HG03520 (cell line): ENCODE data around the gene SETMAR.
"Not testable (repeated sequence)": the region's sequence is repeated elsewhere in the genome, so short reads cannot be mapped to it uniquely, and the experiment has no call there.

ENCODE experiments used
- ATAC-seq: cut with Tn5 transposase; IDR thresholded peaks from one replicate; pipeline ENCODE4 v1.9.1; 2021; ENCODE audit warnings: mild to moderate bottlenecking, moderate library complexity; ENCODE audit not compliant: unreplicated experiment

The SETMAR gene

DNA sequence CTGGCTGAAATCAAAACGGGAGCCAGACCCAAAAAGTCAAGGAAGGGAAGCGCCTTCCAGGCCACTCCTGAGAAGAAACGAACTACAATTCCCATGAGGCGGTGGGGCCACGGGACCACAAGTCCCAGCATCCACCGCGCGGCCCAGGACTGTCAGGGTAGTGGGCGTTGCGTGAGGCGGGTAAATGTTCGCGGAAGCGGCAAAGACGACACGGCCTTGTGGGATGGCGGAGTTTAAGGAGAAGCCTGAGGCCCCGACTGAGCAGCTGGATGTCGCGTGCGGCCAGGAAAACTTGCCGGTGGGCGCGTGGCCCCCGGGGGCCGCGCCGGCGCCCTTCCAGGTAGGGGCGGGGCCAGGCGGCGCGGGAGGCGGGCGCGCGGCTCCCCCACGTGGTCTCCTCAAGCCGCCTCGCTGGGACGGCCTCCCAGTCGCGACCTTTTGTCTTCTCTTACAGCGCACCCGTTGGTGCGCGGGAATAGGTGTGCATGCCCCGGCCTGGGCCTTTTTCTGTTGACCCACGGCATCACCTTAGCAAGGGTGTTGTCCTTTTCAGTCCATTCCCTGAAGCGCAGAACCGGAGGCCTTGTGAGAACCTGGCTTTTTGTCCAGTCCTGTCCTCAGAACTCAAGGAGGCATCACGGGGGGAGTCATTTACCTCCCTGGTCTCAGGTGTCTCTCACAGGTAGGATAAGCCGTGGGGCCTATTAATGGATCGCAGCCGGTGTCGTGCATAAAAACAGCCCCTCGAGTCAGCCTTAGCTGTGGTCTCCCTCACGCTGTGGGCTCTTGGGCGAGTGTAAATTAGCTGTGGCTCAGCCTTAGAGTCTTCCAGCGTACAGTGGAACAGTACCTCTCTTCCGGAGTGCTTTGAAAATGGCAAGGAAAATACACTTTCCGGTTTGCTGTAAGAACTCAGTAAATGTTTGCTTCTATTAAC, at the start of gene SETMAR:
Gene SETMAR, plus strand, starts transcription at position 183 of the 937 bp plus-strand sequence. Its CDS starts 2 bp downstream, at position 185.
- peak; percentile 98 for ATAC-seq

DNA sequence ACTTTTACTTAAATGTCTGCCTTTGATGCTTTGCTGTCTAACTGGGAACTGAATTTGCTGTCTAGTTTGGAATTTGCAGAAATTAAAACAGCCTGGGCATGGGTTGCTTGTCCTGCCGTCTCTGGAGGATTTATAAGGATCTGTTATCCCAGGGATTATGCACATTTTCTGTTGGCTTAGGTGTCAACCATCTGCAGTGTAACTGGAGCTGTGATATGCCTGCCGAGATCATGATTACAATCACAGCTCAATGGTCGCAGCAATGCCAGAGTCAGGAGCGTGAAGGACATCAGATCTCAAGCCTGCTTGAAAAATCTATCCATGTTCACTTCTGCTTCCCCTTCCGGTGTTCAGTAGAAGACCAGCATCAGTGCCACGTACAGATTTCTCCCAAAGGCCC, 41.8 kb upstream of the SETMAR start:
- ATAC-seq = no peak

DNA sequence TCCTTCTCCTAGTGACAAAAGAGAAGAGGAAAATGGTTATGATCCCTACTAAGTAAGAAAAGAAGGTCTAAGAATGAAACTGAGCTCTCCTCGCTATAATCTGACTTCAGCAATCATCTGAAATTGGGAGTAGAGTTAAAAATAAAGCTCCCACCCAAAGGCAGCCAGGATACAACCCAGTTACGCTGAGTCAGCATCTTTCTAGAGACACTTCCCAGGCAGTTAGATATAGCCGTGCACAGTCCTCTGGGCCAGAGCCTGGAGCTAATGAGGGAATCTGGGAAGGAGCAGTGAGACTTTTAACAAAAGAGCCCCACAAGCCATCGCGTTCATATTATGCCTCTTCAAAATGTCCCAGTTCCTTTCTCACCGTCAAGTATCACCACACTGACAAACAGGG, 39.1 kb upstream of the SETMAR start:
- ATAC-seq = no peak

DNA sequence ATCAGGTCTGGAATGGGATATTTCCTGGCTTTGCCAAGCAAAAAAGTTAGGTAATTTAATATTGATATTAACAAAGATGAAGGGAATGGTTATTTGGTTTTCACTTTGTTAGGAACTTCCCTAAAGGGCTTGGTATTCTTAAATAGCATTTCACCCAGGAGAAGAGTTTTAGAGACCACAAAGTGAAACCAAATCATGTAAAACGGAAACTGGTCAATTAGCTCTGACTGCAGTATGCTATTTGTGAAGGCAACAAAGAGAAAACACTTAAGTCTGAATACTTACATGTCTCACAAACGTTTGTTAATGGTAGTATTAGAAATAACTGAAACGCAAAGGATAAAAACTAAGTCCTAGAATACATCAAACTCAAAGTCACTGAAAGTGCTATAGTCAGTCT, 32.4 kb upstream of the SETMAR start:
- peak; percentile 74 for ATAC-seq

DNA sequence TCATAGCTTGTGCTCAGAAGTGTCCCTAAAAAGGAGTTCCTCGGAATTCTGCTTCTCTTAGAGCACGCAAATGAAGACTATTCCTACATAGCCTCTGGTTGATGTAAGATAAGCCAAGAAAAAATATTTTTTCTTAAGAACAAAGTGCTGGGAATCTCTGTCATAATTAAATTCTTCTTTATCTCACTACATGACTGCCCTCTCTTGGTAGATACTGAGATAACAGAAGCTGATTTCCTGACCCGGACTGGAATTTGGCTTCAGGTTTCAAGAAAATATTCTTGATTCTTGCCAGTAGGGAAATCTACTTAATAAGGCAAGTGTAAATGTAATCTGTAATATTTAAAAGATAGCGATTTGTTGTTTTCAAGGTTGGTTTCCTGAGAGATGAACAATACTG, 31.3 kb upstream of the SETMAR start:
- no peak for ATAC-seq

DNA sequence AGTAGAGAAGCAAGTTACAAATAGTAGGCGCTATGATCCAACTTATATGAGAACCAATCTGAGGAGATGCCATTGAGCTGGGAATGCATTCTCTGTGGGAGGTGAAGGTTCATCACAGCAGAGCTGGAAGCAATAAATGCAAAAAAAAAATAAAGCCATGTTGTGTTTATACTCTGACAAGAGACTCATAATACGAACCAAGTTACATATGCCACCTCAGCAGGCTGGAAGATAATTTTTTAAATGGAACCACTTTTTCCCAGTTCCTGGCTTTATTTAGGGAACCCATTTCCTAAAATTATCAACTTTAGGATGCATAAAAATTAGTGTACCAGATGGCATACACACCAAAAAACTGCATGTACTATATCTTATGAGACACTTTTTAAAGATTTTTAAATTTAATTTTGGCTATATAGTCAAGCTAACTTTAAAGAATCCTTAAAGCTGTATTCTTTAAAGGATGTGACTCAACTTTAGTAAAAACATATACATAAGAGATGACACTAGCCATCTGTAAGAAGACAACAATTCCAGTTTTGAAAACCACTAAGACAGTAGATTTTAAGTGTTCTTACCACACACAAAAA, 23.6 kb upstream of the SETMAR start:
- no peak for ATAC-seq

DNA sequence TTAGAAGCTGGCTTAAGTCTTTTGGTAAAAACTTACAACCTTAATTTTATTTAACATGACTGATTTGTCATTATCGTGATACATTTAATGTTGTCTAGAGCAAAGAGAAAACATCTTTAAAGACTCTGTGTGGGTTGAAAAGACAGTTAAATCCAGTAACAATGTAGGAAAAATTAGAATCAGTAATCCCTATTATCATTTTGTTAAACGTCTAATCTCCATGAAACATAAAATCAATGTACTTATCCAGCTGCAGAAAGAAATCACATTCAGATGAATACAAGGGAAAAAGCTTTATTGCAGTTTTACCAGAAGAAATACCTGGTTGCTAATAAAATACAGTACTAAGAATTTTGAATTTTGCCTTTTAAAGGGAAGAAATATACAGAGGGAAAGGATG, 21.2 kb upstream of the SETMAR start:
- no peak for ATAC-seq

DNA sequence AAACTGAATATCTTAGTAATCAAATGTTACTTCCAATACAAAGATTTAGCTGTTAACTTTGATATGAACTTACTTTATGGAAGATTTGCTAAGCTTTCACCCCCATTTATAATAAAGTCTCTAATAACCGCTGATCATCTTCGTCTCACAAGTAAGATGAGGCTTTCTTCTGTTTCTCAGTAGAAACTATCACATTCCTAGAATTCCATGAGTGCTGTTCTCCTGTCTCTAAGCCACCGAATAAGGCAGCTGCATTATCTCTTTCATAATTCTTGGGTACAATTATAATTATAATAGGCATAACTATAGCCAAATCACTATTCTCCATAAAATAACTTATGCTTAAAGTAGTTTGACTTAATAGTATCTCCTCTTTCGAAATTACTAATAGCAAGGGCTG, 18.3 kb upstream of the SETMAR start:
- ATAC-seq = no peak

DNA sequence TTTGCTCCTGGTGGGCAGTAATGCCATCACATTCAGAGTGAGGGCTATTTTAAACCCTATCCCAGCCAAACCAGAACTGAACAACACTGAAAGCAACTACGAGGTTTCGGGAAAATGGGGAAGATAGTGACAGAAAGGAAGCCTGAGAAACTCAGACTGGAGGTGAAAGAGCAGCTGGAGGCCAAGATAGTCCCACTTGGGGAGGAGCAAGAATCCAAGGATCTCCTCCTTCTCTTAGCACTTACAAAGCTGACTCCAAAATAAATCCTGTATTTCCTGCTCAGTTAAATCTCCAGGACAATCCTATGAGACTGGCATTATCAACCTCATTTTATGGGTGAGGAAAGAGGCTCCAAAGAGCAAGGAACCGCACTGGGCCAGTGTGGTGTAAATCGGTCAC, 14.1 kb upstream of the SETMAR start:
- no peak for ATAC-seq

DNA sequence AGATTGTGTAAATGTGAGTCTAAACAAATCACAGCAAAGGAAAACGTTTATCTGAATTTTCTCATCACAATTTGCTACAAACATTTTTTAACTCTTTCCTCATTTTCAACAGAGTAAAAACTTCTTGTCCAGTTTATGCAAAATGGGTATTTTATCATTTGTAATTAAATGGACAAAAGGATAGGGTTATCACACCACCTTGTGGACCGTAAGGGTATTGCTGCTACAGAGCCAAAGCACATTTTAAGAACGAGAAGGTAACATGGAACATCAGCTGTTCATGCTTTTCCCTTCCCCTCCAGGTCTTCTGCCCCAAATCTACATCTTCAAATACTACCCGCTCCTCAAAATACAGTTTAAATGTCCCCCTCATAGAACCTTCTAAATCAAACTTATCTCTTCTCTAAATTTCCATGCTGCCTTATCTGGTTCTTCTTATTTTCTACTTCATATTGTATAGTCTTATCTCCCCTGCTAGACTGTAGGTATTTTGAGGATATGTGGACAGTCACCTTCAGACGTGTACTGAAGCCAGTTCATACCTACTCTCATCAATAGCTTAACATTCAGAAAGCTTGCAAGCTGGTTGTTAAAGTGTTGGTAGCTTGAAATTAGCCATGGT, 12.8 kb upstream of the SETMAR start:
- peak; percentile 70 for ATAC-seq

DNA sequence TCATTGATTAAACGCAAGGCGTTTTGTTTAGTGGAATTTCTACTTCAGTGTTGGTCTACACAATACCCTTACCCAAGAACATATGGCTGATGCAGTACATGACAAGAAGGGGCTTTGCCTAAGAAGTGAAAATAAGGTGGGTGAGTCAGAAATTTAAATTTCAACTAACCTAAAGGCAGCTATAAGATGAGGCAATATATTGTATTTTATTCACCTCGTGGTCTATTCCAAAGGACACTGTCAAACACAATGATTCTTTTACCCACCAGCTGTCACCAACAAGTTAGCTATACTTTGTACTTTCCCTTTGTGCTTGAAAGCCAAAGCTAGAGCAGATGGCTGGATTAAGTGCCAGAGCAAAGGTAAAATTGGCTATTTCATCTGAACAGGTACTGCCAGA, 10.9 kb upstream of the SETMAR start:
- ATAC-seq = no peak

DNA sequence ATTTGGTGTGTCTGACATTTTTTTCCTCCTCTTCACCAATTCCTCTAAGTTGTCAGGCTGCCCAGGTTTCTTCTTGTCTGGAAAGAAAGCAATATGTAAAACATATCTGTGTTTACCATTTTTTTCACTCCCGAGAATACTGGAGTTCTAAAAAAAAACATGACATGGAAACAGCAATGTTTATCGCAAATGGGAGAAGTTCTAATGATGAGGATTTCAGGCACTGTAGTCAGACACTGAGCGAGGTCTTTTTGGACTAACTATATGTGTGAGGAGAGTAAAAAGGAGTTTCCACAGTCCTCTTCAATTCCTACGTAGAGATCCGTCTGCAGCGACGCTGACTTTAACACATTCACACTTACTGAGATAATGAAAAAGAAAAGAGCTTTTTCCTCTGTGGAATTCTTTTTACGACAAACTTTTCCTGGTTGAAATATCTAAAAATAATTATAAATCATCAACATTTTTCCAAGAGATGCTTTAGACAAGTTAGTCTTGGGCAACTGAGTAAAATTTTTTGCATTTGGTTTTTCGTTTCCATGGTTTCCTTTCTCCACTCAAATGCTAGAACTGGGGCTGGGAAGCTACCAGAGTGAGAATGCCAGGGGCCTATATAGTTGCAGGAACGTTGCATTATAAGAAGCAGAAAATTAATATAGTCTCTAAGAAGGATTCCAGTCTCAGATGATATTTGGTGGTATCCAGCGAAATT, 8.4 kb upstream of the SETMAR start:
- ATAC-seq = no peak

DNA sequence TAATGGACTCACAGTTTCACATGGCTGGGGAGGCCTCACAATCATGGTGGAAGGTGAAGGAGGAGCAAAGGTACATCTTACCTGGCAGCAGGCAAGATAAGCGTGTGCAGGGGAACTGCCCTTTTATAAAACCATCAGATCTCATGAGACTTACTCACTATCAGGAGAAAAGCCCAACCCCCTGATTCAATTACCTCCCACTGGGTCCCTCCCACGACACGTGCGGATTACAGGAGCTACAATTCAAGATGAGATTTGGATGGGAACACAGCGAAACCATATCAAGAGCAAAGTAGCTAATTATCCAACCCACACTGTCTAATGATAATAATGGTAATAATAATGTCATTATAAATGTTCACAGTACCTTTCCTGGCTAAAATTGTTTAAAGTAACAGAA, 6.7 kb upstream of the SETMAR start:
- not testable (repeated sequence) for ATAC-seq

DNA sequence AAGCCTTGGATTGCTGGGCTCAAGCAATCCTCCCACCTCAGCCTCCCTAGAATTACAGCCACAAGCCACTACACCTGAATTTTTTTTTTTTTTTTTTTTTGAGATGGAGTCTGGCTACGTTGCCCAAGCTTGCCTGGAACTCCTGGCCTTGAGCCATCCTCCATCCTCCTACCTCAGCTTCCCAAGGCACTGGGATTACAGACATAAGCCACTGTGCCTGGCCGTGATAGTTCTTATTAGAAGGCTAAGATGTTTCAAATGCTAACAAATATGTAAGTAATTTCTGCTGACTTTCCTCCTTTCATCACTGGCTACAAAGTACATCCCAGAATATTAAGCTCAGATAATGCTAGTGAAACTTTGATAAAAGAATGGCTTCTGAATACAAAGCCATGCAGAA, 5.7 kb upstream of the SETMAR start:
- no peak for ATAC-seq

DNA sequence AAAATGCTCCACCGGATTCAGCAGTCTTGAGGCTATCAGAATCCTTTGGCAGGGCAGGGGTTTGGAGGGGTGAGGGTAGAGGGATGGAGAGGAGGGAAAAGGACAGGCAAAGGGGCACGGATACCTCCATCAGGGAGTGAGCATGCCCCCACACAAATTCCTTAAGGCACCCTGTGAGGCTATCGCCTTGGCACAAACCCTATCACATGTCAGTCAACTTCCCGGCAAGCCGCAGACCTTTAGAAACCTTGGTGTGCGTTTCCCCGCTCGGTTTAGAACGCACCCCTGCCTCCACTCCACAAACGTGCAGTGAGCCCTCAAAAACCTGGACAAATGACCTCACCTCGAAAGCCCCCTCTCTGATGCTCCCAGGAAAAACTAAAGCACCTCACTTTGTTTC, 422 bp upstream of the SETMAR start:
- ATAC-seq = no peak

DNA sequence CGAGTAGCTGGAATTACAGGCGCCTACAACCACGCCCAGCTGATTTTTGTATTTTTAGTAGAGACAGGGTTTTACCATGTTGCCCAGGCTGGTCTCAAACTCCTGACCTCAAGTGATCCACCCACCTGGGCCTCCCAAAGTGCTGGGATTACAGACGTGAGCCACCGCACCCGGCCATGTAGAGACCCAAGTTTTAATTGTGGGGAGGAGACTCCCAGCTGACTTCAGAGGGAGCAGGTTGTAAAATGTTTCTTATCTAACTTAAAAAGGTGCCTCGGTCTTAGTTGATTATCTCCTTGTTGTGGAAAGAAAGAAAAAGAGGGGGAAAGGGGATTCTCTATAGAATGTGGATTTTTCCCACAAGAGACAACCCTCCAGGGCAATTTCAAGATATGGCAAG, 2.0 kb downstream of the SETMAR start:
- not testable (repeated sequence) for ATAC-seq

DNA sequence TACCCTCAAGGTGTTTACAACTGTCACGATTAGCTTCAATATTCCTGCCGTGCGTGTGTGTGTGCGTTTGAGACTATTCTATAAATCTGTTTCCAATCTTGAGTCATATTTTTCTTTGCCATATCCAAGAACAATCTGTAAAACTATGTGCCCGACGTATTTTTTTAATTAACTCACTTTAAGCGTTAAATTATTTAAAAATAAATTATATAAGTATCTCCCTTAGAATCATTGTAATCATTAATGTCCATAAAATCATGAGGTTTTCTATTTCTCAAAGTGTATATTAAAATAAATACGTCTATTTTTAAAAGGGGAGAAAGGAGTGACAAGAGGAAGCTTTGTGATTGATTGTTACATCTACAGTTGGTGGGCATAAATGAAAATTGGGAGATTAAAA, 2.9 kb downstream of the SETMAR start:
- ATAC-seq = no peak

DNA sequence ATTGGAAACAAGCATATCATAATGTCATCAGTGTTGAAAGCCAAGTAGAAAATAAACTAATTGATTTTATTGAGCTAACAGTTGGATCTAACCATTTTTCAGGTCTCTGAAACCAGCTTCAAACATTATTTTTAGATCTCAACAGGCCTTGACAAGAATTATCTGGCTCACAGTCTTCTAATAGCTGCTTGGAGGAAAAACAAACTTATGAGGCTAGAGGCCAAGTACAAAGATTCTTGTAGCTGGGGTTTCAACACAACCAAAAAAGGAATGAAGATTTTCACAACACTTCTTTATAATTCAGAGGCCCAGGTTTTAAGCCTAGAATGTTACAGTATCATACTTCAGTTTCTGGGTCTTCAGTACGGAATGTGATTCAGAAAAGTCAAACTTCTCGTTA, 3.7 kb downstream of the SETMAR start:
- ATAC-seq = no peak

DNA sequence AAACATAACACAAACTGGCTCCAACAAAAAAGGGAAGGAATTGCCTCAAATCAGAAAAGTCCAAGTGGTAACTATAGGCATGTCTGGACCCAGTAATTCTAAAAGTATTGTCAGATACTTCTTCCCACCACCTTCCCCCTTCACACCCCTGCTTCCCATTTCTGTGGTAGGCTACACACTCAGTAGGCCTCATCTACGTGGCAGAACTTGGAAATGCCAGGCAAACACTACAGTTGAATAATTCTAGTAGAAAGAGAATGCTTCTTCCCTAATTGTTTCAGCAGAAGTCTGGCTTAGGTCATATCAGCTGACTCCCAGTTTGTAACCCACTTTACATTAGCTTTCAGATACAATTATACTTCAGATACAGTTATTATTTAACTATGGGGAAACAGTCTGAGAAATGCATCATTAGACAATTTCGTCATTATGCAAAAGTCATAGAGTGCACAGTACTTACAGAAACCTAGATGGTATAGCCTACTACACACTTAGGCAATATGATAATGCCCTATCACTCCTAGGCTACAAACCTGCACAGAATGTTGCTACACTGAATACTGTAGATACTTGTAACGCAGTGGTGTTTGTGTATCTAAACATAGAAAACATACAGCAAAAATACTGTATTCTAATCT, 6.4 kb downstream of the SETMAR start:
- ATAC-seq = no peak

DNA sequence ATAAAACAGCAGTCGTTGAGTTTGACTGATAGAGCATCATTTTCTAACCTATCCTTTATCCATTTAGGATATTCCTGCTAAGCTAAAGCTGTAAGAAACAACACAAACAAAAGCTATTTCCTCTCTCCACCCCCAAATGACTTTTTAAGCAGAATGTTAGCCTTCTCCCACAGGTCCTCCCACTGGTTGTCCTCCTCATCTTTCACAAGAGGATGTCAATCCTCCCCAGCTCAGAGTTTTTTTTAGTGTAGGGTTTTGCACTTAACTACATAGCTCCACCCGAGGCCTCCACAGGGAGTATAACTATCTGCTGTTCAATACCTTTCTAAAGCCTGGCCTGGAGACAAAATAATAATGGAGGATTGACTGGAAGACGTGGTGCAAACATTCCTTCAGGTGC, 7.8 kb downstream of the SETMAR start:
- ATAC-seq = no peak

DNA sequence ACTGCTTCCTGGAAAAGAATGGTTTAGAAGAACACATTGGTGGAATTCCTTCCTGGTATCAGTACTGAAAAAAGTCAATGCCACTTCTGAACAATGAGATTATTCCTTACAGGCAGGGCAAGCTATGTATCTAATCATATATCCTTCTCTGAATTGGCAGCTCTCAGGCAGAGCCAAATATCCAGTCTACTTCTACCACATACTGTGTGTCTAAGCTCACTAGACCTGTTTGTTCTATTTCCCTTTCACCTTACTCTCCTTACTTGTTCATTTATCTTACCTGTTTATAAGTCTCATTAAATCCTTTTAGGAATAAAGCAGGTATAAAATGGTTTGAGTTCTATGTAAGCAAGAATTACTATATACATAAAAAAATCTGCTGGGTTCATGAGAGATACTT, 8.3 kb downstream of the SETMAR start:
- ATAC-seq = no peak
